HG02642 (cell line): Measurements from ENCODE around the gene TNKS1BP1.

ENCODE experiments used
- ATAC-seq: cut with Tn5 transposase; IDR thresholded peaks from one replicate; pipeline ENCODE4 v1.9.1; 2021; ENCODE audit warnings: mild to moderate bottlenecking; ENCODE audit not compliant: unreplicated experiment, poor library complexity

The TNKS1BP1 gene

GRCh38 chr11:57274904-57275498 lies 49.8 kb downstream of the TNKS1BP1 start:
- ATAC-seq, result no peak

DNA sequence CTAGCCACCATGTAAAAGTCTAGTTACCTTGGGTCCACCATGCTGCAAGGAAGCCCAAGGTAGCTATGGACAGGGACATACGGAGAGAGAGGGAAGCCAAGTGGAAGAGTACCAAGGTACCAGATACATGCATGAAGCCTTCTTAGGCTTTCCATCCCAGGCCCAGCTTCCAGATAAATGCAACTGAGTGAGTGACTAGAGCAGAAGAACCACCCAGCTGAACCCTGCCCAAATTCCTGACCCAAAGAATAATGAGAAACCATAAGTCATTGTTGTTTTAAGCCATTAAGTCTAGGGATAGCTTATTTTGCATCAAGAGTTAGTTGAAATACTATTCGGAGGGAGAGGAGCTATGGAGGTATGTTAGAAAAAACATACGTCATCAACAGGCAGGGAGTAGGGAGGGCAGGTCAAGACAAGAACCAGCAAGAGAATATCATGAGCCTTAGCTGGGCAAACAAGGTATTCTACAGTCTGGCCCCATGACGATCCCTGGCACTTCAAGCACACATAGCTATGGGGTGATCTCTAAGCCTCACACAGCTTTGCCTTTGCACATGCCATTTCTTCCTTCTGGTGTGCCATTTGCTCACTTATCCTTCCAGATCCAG lies 51.2 kb downstream of the TNKS1BP1 start:
- ATAC-seq, result no peak

- ATAC-seq, result no peak
Observed at GRCh38 chr11:57269571-57270021, 55.2 kb downstream of the TNKS1BP1 start.

- ATAC-seq, result no peak
Observed at GRCh38 chr11:57266157-57266556, 58.6 kb downstream of the TNKS1BP1 start.

DNA sequence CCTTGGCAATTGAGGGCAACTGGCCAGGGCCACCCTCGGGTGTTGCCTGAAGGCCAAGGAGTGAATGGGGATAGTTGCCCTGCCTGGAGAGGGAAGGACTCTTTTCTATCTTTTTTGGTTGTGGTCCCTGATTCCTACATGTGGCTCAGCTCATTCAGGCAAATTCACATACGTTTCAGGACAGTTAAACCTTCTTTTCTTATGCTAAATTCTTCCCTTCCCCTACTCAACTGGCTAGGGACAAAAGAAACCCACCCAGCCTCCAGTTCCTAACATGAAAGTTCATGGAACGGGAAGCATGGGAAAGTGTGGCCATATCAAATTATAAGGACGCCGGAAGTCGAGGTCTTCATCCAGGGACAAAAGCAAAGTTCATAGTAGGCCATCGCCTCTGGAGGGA lies 61.4 kb downstream of the TNKS1BP1 start:
- ATAC-seq, result no peak

DNA sequence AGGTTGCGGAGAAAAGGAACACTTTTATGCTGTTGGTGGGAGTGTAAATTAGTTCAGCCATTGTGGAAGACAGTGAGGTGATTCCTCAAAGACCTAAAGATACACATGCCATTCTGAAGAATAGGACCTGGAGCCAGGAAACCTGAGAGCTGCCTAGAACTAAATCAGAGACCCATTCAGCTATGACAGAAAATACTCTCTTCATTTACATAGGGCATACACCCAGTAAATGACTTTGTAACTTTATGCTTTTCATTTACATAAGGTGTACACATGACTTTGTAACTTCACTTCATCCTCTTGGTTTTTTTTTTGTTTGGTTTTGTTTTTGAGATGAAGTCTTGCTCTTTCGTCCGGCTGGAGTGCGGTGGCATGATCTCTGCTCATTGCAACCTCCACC lies 62.6 kb downstream of the TNKS1BP1 start:
- ATAC-seq, result no peak

GRCh38 chr11:57260937-57261783 lies 63.6 kb downstream of the TNKS1BP1 start:
- ATAC-seq, result no peak

DNA sequence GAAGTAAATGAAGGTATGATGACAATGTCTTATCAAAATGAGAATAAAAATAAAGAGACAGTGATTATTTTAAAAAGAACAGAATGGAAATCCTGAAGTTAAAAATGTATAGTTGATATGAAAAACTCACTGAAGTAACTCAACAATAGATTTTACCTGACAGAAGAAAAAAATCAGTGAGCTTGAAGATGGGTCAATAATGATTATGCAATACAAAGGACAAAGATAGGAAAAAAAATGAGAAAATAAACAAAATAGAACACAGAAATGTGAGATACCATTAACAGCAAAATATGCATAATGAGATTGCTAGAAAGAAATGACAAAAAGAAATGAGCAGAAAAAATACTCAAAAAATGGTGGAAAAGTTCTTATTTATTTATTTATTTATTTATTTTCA lies 68.6 kb downstream of the TNKS1BP1 start:
- ATAC-seq, result no peak

GRCh38 chr11:57255618-57256017 lies 69.1 kb downstream of the TNKS1BP1 start:
- no peak for ATAC-seq

- ATAC-seq, result no peak
Observed at GRCh38 chr11:57254631-57255030, 70.1 kb downstream of the TNKS1BP1 start.

DNA sequence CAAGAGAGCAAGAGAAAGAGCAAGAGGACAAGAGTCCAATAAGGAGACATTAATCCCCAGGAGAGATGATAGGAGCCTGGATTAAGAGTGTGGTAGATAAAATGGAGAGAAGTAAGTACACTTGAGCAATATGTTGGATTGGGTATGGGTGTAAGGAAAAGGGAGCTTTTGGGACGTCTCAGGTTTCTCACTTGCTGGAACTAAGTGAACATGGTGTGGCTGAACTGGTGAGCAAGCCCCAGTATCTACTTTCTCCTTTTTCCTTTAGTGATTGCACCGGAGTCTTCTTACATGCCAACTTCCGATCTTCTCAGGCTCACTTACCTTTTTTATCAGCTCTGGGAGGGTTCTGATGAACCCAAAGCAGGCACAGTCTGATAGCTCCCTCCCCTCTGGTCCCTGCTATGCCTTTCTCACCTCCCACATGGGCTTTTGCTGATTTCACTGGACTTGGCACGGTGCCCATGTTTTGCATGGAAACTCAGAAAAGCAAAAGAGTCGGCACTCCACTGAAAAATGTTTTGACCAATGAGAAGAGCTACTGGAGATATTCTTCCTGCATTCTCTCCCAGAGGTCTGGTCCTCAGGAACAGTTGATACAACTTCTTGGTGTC lies 73.2 kb downstream of the TNKS1BP1 start:
- ATAC-seq, result no peak

- ATAC-seq, result no peak
Observed at GRCh38 chr11:57251037-57251436, 73.7 kb downstream of the TNKS1BP1 start.
